HEK293T (cell line): ENCODE measurements around the gene SETD2.
"Not testable (repeated sequence)": the region's sequence is repeated elsewhere in the genome, so short reads cannot be mapped to it uniquely, and the experiment has no call there.

Experiments used
- ARNT ChIP-seq: fragments of 450-650 bp; IDR thresholded peaks from 2 replicates; pipeline ENCODE4 v1.6.1; 2017; ENCODE audit warnings: mild to moderate bottlenecking
- BHLHE40 ChIP-seq: fragments of 450-650 bp; IDR thresholded peaks from 2 replicates; pipeline ENCODE4 v1.6.1; 2016; ENCODE audit warnings: mild to moderate bottlenecking, moderate library complexity, borderline replicate concordance
- ELF4 ChIP-seq: fragments of 450-650 bp; IDR thresholded peaks from 2 replicates; pipeline ENCODE4 v1.6.1; 2017; ENCODE audit warnings: antibody characterized with exemption
- FOXA1 ChIP-seq: fragments of 450-650 bp; IDR thresholded peaks from 2 replicates; pipeline ENCODE4 v1.6.1; 2016; ENCODE audit warnings: mild to moderate bottlenecking
- FOXM1 ChIP-seq: fragments of 450-650 bp; IDR thresholded peaks from 2 replicates; pipeline ENCODE4 v1.6.1; 2017; ENCODE audit warnings: mild to moderate bottlenecking, borderline replicate concordance
- HDGF ChIP-seq: fragments of 450-650 bp; IDR thresholded peaks from 2 replicates; pipeline ENCODE4 v1.6.1; 2017; ENCODE audit warnings: antibody characterized with exemption, borderline replicate concordance
- LEF1 ChIP-seq: fragments of 450-650 bp; IDR thresholded peaks from 2 replicates; pipeline ENCODE4 v1.6.1; 2017; ENCODE audit warnings: mild to moderate bottlenecking, borderline replicate concordance
- NFRKB ChIP-seq: fragments of 450-650 bp; IDR thresholded peaks from 2 replicates; pipeline ENCODE4 v1.6.1; 2016; ENCODE audit warnings: mild to moderate bottlenecking, moderate library complexity
- PKNOX1 ChIP-seq: fragments of 450-650 bp; IDR thresholded peaks from 2 replicates; pipeline ENCODE4 v1.6.1; 2016
- SP1 ChIP-seq: fragments of 450-650 bp; IDR thresholded peaks from 2 replicates; pipeline ENCODE4 v1.6.1; 2017
- SUZ12 ChIP-seq: fragments of 450-650 bp; IDR thresholded peaks from 2 replicates; pipeline ENCODE4 v1.6.1; 2016; ENCODE audit warnings: mild to moderate bottlenecking

DNA sequence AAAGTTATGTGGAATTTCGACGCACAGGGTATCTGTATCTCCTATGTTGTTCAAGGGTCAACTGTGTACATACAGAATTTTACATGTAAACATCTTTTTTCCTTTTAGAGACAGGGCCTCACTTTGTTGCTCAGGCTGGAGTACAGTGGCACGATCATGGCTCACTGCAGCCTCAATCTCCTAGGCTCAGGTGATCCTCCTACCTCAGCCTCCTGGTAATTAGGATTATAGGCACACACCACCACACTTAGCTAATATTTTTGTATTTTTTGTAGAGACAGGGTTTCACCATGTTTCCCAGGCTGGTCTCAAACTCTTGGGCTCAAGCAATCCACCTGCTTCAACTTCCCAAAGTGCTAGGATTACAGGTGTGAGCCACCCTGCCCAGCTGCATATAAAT is 97.7 kb downstream of the SETD2 start:
- not testable (repeated sequence) for TF ChIP-seq FOXM1, ELF4, ARNT, PKNOX1, SUZ12, BHLHE40, HDGF, LEF1, SP1, NFRKB, FOXA1
